LNCaP clone FGC (cell line): ENCODE measurements around the gene EHMT1.
A peak's percentile ranks its signal among the peaks of the same experiment; 100 is the strongest.

Experiments used
- DNase-seq: peaks from one replicate; pipeline ENCODE4 v3.0.0-alpha.2; 2011; ENCODE audit warnings: low read depth
- H3K4me3 ChIP-seq: 2 replicates; pipeline ENCODE4 v1.5.1; 2011; ENCODE audit warnings: mild to moderate bottlenecking, low read depth, low read length, control low read depth
- TF ChIP-seq, protein P1 (sequence below): IDR thresholded peaks from 2 replicates; pipeline ENCODE4 v1.5.1; 2012; ENCODE audit warnings: mild to moderate bottlenecking; ENCODE audit not compliant: control insufficient read depth, insufficient read depth; ENCODE audit errors: extremely low read depth

EHMT1 gene

DNA sequence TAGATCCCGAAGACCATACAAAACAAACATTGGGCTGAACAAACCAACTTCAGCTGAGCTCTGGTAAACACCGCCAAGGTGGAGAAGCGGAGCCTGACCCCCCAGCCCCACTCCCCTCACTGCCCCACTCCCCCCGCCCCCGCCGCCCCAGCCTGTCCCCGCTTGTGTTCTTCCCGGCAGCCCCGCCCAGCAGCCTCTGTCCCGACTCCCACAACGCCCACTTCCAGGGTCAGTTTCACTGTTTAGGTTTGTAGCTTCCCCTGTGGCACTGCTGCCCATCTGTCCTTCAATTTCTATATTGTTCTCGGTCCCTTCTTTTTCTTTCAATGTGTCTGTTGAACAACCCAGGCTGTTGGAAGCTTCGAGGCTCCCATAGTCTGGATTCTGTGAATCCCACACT is 146.7 kb downstream of the EHMT1 start:
- TF ChIP-seq, protein P1, sequence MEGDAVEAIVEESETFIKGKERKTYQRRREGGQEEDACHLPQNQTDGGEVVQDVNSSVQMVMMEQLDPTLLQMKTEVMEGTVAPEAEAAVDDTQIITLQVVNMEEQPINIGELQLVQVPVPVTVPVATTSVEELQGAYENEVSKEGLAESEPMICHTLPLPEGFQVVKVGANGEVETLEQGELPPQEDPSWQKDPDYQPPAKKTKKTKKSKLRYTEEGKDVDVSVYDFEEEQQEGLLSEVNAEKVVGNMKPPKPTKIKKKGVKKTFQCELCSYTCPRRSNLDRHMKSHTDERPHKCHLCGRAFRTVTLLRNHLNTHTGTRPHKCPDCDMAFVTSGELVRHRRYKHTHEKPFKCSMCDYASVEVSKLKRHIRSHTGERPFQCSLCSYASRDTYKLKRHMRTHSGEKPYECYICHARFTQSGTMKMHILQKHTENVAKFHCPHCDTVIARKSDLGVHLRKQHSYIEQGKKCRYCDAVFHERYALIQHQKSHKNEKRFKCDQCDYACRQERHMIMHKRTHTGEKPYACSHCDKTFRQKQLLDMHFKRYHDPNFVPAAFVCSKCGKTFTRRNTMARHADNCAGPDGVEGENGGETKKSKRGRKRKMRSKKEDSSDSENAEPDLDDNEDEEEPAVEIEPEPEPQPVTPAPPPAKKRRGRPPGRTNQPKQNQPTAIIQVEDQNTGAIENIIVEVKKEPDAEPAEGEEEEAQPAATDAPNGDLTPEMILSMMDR, result no peak
- H3K4me3 ChIP-seq, result no peak overlapping the region
- DNase-seq, result no peak

DNA sequence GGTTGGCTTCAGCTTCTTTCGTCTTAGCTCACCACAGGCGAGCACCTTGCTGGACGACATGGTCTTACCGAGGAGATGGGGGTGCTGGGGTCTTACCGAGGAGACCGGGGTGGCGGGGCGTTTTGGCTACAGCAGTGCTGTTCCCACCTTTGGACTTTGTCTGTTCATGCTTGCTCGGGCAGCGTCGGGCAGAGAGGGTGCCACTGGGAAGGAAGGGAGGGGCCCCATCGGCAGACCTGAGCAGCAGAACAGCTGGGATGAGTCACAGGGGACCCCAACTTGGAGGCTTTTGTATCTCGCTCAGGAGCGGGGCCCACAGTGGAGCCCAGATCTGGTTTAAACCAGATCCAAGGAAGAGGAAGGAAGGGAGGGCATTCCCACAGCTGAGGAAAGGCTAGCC is 152.8 kb downstream of the EHMT1 start:
- H3K4me3 ChIP-seq, result no peak overlapping the region
- TF ChIP-seq, protein P1, result no peak
- no peak for DNase-seq

DNA sequence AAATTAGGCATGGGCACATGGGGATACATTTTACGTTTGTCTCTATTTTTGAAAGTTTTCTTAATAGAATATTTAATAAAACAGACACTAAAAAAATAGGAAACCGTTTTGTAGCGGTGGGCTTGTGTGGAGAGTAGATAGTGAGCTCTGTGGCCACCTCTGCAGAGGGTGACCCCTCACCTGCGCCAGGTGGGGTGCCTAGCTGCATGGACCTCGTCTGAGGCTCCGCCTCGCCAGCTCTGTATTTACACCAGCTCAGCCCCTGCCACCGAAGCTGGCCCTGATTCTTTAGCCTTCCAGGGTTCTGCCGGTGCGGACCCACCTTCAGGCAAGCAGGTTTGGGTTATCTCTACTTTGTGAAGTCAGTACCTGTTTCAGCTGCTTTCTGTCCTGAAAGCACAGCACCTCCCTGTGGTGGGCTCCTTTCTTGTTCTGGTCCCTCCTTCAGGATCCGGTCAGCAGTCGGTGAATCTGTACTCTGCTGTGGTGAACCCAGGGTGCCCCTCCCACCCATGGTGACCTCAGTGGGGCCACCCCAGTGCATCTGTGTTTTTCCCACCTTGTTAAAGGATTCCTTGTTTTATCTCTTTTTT is 153.6 kb downstream of the EHMT1 start:
- TF ChIP-seq, protein P1, result peak; percentile 29; the same call in 1 of the 2 replicates
- H3K4me3 ChIP-seq, result no peak overlapping the region
- DNase-seq, result no peak

GRCh38 chr9:137774775-137775386 is 156.1 kb downstream of the EHMT1 start:
- no peak for DNase-seq
- TF ChIP-seq, protein P1, result no peak
- no peak overlapping the region for H3K4me3 ChIP-seq

DNA sequence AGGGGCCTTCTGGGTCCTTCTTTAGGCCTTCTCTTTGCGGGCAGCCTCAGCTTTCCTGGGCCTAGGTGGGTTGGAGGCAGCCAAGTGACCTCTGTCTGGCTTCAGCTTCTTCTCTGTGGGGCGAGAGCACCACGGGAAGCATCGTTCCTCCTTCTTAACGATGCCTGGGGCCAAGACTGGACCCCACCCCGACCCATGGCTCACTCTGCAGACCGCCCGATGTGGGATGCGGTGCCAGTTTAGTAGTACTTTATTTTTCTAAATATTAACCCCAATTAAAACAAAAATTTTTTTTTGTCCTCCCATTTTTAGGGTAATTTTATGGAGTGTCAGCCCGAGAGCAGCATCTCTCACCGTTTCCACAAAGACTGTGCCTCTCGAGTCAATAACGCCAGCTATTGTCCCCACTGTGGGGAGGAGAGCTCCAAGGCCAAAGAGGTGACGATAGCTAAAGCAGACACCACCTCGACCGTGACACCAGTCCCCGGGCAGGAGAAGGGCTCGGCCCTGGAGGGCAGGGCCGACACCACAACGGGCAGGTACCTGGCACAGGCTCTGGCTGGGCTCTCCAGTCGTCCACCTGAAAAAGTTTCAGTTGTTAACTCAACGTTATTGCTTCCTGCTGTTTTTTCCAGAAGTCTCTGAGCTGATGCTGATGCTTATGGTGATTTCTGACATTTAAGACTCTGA is 157.6 kb downstream of the EHMT1 start:
- DNase-seq, result no peak
- TF ChIP-seq, protein P1, result no peak
- no peak overlapping the region for H3K4me3 ChIP-seq

- no peak overlapping the region for H3K4me3 ChIP-seq
- TF ChIP-seq, protein P1, result no peak
- no peak for DNase-seq
Observed at GRCh38 chr9:137777761-137778160, 159.0 kb downstream of the EHMT1 start.

- DNase-seq, result no peak
- H3K4me3 ChIP-seq, result no peak overlapping the region
- TF ChIP-seq, protein P1, result no peak
Observed at GRCh38 chr9:137778336-137778735, 159.5 kb downstream of the EHMT1 start.
